ENCODE measurements around the gene KIF26B.

- no peak for TF ChIP-seq CTCF (conservative IDR thresholded peaks at IDR 0.05; ENCODE audit: low read length)
- TF ChIP-seq EZH2phosphoT487 (IDR thresholded peaks at IDR 0.05; ENCODE audit: borderline replicate concordance), result no peak
Measured at GRCh38 chr1:245279346-245279745, 124.6 kb downstream of the KIF26B start.

Data from Loucy (cell line).